Spinal cord (tissue), 10 donors: Measurements from ENCODE around the gene STIP1. TPM values are rescaled to one million over a fixed set of nuclear protein-coding genes. Genes with fewer than 3 reads are reported as not detected.

Experiments
- DNase-seq, 6 donors: peaks; one replicate each; pipeline versions ENCODE4 v3.0.0 to v3.0.0-alpha.2; 2013 to 2015; ENCODE audit warnings: low spot score in 6 of 6, low read depth in 4 of 6
- H3K27ac ChIP-seq: one replicate; pipeline ENCODE4 v1.5.1; 2013; ENCODE audit warnings: low read depth, low read length, control low read depth
- H3K27me3 ChIP-seq: one replicate; pipeline ENCODE4 v1.6.1; 2013; ENCODE audit warnings: low read length; ENCODE audit not compliant: control insufficient read depth, insufficient read depth
- H3K36me3 ChIP-seq: one replicate; pipeline ENCODE4 v1.6.1; 2013; ENCODE audit warnings: low read length; ENCODE audit not compliant: control insufficient read depth, insufficient read depth
- H3K4me1 ChIP-seq: one replicate; pipeline ENCODE4 v1.6.1; 2013; ENCODE audit warnings: low read length; ENCODE audit not compliant: control insufficient read depth, insufficient read depth
- H3K4me3 ChIP-seq: one replicate; pipeline ENCODE4 v1.5.1; 2013; ENCODE audit warnings: low read depth, low read length, control low read depth
- H3K9me3 ChIP-seq: one replicate; pipeline ENCODE4 v1.6.1; 2013; ENCODE audit warnings: low read length; ENCODE audit not compliant: control insufficient read depth, insufficient read depth
- WGBS: methylation state at CpG from one replicate; pipeline ENCODE4 v1.1.5; 2013; ENCODE audit warnings: missing lambda C conversion rate; ENCODE audit not compliant: insufficient coverage; 5-methylcytosine and 5-hydroxymethylcytosine counted together
- polyA plus RNA-seq, 2 donors: library from polyadenylated mRNA; unstranded; fragments of 120-200 nt; gene quantifications; one replicate each; pipeline ENCODE4 v1.2.1, GENCODE V29; 2013; ENCODE audit not compliant: insufficient read length in 2 of 2
- total RNA-seq, 2 donors: library from RNA; depleted of rRNA in 1 of 2; stranded (reverse); fragments of 120-200 nt in 1 of 2; fragments of >200 nt in 1 of 2; gene quantifications; one replicate each; pipeline versions ENCODE4 v1.2.3 to v1.2.4, GENCODE V29; 2013 to 2014
- donor health status: healthy.

Gene STIP1
- total and polyA plus RNA-seq, 4 donors: 99.0 to 184 (median 145) TPM

- peaks cover 39% of the 10 kb centered on the region for H3K36me3 ChIP-seq
- H3K4me3 ChIP-seq: no peak overlapping the region
Observed at GRCh38 chr11:64219354-64219684, 33.3 kb downstream of the STIP1 start.

DNA sequence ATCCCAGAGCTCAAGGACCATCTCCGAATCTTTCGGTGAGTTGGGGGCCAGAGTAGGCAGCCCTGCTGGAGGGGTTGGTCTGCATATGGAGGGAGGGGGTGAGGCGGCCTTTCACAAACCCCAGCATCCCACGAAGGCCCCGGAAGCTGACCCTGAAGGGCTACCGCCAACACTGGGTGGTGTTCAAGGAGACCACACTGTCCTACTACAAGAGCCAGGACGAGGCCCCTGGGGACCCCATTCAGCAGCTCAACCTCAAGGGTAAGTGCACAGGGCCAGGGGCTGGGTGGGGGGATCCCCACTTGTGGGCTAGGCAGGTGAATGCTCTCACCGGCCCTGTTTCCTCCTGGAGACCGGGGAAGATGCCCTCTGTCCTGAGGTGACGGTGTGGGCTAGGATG, 33.8 kb downstream of the STIP1 start:
- Histone ChIP-seq H3K4me1 (peaks cover 14% of the 10 kb centered on the region), H3K9me3 (no peaks in the 10 kb centered on the region), H3K36me3 (peaks cover 44% of the 10 kb centered on the region), H3K4me3 (no peak overlapping the region), H3K27ac (no peak overlapping the region), H3K27me3 (no peaks in the 10 kb centered on the region)
- no peak for DNase-seq
- 86% methylated on average over 6 of the region's 10 CpGs for WGBS

More at GRCh38 chr11:64219354-64219684, 33.3 kb downstream of the STIP1 start:
- no peak for DNase-seq
- peaks cover 10% of the 10 kb centered on the region for H3K4me1 ChIP-seq
- H3K27me3 ChIP-seq: no peaks in the 10 kb centered on the region
- H3K27ac ChIP-seq: no peak overlapping the region
- WGBS: 86% methylated on average over 6 of the region's 7 CpGs
- H3K9me3 ChIP-seq: no peaks in the 10 kb centered on the region

- Histone ChIP-seq H3K4me1 (peaks cover 19% of the 10 kb centered on the region), H3K36me3 (peaks cover 48% of the 10 kb centered on the region), H3K27ac (no peak overlapping the region), H3K9me3 (no peaks in the 10 kb centered on the region), H3K27me3 (no peaks in the 10 kb centered on the region), H3K4me3 (no peak overlapping the region)
- WGBS: 86% methylated on average over 15 of the region's 17 CpGs
- no peak for DNase-seq
Observed at GRCh38 chr11:64220271-64220670, 34.3 kb downstream of the STIP1 start.

- no peaks in the 10 kb centered on the region for H3K27me3 ChIP-seq
- no peak for DNase-seq
- peaks cover 48% of the 10 kb centered on the region for H3K36me3 ChIP-seq
- peaks cover 25% of the 10 kb centered on the region for H3K4me1 ChIP-seq
- no peak overlapping the region for H3K27ac ChIP-seq
- no peaks in the 10 kb centered on the region for H3K9me3 ChIP-seq
- H3K4me3 ChIP-seq: no peak overlapping the region
- 91% methylated on average over 14 of the region's 14 CpGs for WGBS
Observed at GRCh38 chr11:64220798-64221197, 34.8 kb downstream of the STIP1 start.

DNA sequence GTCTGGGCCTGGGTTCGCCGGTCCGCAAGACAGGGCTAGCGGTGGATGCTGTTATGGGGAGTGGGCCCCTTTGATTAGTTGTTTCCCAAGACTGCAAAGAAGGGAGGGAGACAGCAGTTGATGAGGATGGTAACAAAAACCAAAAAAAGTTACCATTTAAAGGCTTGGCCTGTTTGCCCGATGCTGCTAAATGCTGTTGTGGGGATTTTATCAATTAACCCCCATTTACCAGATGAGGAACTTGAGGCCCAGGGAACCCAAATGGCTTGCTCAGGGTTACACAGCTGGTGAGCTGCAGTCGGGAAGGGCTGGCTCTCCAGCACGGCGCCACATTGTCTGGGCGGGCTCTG, 36.7 kb downstream of the STIP1 start:
- DNase-seq: no peak
- Histone ChIP-seq H3K4me3 (no peak overlapping the region), H3K27me3 (no peaks in the 10 kb centered on the region), H3K4me1 (peaks cover 40% of the 10 kb centered on the region), H3K27ac (no peak overlapping the region), H3K36me3 (peaks cover 48% of the 10 kb centered on the region), H3K9me3 (no peaks in the 10 kb centered on the region)
- WGBS: 84% methylated on average over 9 of the region's 9 CpGs

DNA sequence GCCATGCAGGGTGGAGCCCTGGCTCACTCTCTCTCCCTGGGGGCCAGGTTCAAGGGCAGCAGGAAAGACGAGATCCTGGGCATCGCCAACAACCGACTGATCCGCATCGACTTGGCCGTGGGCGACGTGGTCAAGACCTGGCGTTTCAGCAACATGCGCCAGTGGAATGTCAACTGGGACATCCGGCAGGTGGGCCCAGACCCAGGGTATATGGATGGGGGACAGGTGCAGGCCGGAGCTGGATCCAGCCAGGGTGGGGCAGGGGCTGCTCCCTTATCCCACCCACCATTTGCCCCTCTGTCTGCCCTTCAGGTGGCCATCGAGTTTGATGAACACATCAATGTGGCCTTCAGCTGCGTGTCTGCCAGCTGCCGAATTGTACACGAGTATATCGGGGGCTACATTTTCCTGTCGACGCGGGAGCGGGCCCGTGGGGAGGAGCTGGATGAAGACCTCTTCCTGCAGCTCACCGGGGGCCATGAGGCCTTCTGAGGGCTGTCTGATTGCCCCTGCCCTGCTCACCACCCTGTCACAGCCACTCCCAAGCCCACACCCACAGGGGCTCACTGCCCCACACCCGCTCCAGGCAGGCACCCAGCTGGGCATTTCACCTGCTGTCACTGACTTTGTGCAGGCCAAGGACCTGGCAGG, 37.2 kb downstream of the STIP1 start:
- WGBS: 89% methylated on average over 22 of the region's 24 CpGs
- Histone ChIP-seq H3K4me1 (peaks cover 41% of the 10 kb centered on the region), H3K27me3 (no peaks in the 10 kb centered on the region), H3K36me3 (peaks cover 48% of the 10 kb centered on the region), H3K27ac (no peak overlapping the region), H3K4me3 (no peak overlapping the region), H3K9me3 (no peaks in the 10 kb centered on the region)
- no peak for DNase-seq

DNA sequence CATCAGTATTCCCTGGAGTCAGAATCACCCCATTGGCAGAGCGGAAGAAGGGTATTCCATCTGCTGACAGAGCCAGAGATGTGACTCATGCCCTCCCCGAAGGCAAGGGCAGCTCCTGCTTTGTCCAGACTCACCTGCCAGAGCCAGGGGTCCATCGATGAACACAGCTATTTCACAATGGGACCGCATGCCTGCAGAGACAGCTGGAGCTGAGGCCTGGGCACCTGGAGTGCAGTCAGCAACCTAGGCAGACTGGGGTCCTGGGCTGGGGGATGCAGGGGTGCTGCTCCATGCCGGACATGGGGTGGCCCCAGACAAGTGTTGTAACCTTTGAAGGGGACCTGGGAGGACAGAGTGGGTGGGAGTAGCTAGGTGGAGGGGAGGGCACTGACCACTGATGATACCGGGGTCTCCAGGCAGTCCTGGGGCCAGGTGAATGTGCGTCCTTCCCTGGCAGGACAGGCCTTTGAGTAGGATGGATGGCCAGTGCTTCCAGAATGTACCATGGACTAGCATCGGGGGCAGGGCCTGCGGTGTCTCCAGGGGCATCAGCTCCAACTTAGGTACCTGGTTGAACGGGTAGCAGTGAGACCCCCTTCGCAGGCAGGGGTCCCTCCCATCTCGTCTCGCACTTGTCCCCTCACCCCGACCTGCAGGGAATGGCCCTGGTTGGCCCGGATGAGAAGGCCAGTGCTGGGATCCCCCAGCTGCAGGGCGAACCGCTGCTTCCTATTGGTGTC, 38.4 kb downstream of the STIP1 start:
- no peak overlapping the region for H3K4me3 ChIP-seq
- no peak overlapping the region for H3K27ac ChIP-seq
- no peaks in the 10 kb centered on the region for H3K9me3 ChIP-seq
- DNase-seq: no peak
- peaks cover 39% of the 10 kb centered on the region for H3K4me1 ChIP-seq
- peaks cover 47% of the 10 kb centered on the region for H3K36me3 ChIP-seq
- no peaks in the 10 kb centered on the region for H3K27me3 ChIP-seq
- 92% methylated on average over 17 of the region's 17 CpGs for WGBS

DNA sequence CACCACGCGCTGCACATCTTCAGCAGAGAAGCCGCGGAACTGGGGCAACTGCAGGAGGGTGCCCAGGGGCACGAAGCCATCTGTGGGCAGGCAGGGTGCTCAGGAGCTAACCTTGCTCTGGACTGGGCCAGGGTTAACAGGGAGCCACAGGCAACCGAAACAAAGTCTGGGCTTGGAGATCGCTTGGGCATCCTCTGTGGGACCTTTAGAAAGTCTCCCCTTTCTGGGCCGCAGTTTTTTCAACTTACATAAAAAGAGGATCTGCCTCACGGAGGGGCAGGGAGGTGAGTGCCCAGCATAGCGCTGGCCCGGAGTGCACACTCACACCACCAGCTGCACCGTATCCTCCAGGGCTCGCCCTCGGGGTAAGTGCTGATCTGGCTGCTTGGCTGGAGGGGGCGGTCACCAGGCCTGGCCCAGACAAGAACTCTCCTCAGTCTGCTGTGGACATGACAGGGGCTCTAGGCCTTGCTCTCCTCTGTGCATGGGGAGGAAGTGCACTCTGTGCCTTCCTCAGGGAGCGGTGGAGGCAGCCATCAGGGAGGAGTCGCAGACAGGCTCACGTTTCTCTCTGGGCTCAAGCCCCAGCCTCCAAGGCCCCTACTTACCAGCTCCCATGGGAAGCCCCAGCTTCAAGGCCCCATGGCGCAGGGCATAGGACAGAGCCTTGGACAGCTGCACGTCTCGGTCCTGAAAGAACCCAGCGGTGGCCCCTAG, 39.1 kb downstream of the STIP1 start:
- no peaks in the 10 kb centered on the region for H3K9me3 ChIP-seq
- H3K4me3 ChIP-seq: peak overlapping the region; percentile 73
- H3K36me3 ChIP-seq: peaks cover 39% of the 10 kb centered on the region
- H3K4me1 ChIP-seq: peaks cover 46% of the 10 kb centered on the region
- H3K27me3 ChIP-seq: no peaks in the 10 kb centered on the region
- 60% methylated on average over 22 of the region's 22 CpGs for WGBS
- peak overlapping the region; percentile 69 for H3K27ac ChIP-seq
- no peak for DNase-seq

DNA sequence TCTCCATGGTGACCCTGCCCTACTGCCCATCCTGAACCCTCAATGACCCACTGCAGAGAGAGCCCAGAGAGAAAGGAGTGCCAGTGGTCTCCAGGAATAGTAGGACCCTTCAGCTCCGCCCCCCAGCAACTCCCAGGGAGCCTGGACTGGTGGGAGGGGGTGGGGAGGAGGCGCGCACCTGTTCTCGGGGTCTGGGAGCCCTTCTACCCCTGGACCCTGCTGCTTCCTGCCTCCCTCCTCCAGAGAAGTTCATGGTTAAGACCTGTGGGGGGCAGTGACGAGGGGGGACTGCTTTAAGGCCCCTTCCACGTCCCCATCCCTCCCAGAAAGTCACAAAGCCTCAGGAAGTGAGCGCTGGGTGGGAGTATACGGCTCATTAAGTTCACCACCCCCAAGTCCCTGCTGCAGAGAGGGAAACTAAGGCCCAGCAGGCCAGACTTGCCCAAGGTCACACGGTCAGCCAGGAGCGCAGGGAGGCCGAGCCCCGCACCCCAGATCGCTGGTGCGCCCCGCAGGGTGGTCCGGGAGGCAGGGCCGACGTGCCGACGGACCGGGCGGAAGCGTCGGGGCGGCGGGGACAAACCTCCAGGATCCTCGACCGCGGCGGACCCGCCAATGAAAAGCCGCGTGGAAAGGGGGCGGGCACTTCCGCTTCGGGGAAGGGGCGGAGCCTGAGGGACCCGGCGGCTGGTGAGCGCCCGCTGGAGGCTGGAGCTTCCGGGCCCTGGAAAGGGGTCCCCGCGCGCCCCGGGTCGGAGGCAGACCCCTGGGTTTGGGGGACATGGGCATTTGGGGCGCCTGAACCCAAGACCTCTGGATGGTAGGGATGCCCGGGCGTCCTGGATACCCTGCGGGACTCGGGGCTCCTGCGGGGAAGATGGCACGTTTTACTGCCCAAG, 39.9 kb downstream of the STIP1 start, which contains the start of the genes NUDT22 and TRPT1:
NUDT22 (plus strand) TSS at position 667 of the 899 bp plus-strand sequence. CDS start 379 bp downstream, outside the sequence.
TRPT1 (minus strand) TSS at position 579 of the 899 bp plus-strand sequence; CDS start at position 253, 326 bp downstream.
- peaks cover 47% of the 10 kb centered on the region for H3K4me1 ChIP-seq
- peak; percentile 72 to 96 (median 80) for DNase-seq
- peak within 1 kb of the TSS; percentile 73 for H3K4me3 ChIP-seq
- no peaks in the 10 kb centered on the region for H3K27me3 ChIP-seq
- WGBS: 0% methylated on average over 46 of the region's 54 CpGs
- no peaks in the 10 kb centered on the region for H3K9me3 ChIP-seq
- peaks cover 31% of the 10 kb centered on the region for H3K36me3 ChIP-seq
- H3K27ac ChIP-seq: peak within 1 kb of the TSS; percentile 69
